Central memory CD4-positive, alpha-beta T cell (primary cell): ENCODE results near the gene XXYLT1.
A peak's percentile ranks its signal among the peaks of the same experiment; 100 is the strongest.
"Not testable (repeated sequence)": the region's sequence is repeated elsewhere in the genome, so short reads cannot be mapped to it uniquely, and the experiment has no call there.

ENCODE experiments used
- DNase-seq: peaks from one replicate; pipeline ENCODE4 v3.0.0; 2022
- total RNA-seq, 3 experiments: gene quantifications; one replicate each; lab custom pipeline; 2026; lab: John Stamatoyannopoulos, UW

The XXYLT1 gene, protein sequence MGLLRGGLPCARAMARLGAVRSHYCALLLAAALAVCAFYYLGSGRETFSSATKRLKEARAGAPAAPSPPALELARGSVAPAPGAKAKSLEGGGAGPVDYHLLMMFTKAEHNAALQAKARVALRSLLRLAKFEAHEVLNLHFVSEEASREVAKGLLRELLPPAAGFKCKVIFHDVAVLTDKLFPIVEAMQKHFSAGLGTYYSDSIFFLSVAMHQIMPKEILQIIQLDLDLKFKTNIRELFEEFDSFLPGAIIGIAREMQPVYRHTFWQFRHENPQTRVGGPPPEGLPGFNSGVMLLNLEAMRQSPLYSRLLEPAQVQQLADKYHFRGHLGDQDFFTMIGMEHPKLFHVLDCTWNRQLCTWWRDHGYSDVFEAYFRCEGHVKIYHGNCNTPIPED
- 7.3 to 17.9 (median 8.0) reads per million in 3 experiments for total RNA-seq

DNA sequence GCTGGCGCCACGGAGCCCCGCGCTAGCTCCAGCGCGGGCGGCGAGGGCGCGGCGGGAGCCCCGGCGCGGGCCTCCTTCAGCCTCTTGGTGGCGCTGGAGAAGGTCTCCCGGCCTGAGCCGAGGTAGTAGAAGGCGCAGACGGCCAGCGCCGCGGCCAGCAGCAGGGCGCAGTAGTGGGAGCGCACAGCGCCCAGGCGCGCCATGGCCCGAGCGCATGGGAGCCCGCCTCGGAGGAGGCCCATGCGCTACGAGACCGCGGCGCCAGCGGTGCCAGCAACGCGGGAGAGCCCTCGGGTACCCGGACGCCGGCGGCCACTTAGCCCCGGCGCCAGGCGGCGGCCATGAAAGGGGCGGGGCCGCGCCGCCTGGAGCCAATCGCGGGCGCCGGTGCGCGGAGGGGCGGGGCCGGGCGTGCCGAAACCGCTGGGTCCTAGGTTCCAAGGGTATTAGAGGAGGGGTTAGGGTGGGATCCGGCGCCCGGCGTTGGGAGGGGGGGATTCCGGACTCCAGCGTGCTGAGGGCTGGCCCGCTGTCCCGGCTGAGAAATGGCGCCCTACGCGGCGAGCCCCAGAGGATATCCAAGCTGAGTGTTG lies at the start of gene XXYLT1:
Gene XXYLT1 (minus strand): TSS at position 343 of the 593 bp plus-strand sequence. CDS start 101 bp downstream, at position 242.
- peak; percentile 86 for DNase-seq

DNA sequence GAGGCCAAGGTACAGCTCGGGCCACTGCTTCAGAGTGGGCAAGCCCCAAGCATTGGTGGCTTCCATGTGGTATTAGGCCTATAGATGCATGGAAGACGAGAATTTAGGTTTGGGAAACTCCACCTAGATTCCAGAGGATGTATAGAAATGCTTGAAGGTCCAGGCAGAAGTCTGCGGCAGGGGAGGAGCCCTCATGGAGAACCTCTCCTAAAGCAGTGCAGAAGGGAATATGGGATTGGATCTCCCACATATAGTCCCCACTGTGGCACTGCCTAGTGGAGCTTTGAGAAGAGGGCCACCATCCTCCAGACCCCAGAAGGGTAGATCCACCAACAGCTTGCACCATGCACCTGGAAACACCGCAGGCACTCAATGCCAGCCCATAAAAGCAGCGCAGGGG lies 48.1 kb upstream of the XXYLT1 start:
- no peak for DNase-seq

DNA sequence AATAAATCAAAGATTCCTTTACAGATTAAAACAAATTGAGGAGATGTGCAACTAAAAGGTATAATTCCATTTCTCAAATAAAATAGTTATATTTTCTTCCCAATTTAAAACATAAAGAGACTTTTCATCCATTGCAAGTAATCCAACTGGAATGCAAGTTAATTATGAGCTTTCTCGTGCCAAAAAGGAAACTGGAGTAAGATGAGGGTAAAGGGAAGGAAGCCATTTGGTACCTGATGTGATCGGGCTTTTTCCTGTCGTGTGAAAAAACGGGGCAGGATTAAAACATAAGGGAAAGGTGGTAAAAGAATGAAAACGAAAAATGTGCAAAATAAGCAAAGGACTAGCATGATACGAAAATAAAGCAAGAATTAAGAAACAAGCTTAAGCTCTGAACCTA lies 41.8 kb upstream of the XXYLT1 start:
- DNase-seq, result no peak

DNA sequence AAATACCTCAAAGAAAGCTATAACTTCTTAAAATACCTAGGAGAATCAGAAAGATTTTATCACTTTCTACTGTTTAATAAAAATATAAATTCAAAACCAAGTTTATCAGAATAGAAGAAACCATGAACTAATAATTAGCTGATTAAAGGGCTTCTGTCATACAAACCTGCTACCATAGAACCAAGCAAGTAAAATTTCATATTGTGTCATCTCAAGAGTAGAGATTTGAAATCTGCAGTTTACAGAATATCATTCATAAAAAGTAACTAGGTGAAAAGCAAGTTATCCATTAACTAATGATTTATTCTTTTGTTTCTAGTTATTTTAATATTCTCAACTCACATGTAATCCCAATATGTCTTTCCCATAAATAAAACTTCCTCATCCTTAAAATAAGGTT lies 36.8 kb upstream of the XXYLT1 start:
- DNase-seq, result no peak

DNA sequence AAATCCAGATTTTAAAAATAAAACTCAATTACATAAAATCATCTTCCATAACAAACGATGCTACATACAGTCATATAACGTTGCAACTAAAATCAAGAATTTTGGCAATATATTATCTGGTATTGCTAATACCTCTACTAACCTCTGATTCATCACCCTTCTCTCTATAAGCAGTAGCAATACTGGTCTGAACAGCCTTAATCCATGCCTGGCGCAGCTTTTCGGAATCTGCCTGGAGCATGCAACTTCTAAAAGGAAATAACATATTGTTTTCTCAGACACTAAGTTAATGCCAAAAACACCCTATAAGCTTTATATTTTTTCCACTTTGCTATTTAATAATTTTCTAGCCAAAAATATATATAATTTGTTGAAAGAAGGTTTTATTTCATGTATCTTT lies 35.4 kb upstream of the XXYLT1 start:
- DNase-seq, result no peak

DNA sequence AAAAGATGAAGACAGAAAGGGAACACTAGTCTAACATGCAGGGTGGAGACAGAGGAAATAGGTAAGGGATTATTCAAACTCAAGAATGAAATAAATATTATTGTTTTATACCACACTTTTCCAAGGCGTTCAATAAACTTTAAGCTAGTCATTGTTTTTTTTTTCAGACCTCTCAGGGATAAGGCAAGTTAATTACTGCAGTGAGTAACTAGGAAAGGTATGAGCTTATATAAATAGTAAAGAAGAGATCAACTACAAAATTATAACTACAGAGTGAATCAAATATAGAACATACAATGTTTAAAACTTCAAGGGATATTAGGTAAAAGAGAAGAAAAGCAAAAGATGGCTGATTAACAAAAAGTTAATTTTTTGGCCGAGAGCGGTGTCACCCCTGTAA lies 31.5 kb upstream of the XXYLT1 start:
- no peak for DNase-seq

DNA sequence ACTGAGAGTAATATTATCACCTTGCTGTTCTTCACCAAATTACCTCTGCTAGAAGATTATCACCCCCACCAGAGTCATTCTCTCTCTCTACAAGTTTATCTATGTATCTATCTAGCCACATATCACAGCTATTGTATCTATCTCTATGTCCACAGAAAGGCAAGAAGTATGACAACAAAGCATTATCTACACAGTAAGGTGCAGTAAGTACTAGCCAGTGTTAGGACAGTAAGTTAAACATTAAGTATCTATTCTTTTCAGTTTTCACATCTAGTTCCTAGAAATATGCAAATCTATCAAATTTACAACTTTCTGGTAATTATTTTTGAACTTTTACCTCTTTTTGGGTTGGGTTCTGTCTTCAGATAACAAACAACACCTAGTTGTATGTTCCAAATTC lies 26.5 kb upstream of the XXYLT1 start:
- DNase-seq, result no peak

DNA sequence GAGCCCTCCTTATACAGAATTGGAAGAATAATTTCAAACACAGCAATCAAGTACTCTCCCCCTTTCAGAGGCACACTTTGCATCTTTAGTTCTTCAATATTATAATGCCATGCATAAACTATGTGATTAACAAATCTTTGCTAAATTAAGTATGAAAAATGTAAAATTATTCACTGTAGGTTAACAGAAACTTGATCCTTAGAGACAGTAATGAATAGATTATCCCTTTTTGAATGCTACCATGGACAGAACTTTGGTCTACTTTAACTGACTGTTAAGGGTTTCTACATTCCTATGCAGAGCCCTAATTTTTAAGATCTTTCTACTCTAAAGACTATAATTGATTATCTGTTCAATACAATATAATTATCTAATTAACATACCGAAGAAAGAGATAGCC lies 25.7 kb upstream of the XXYLT1 start:
- no peak for DNase-seq

DNA sequence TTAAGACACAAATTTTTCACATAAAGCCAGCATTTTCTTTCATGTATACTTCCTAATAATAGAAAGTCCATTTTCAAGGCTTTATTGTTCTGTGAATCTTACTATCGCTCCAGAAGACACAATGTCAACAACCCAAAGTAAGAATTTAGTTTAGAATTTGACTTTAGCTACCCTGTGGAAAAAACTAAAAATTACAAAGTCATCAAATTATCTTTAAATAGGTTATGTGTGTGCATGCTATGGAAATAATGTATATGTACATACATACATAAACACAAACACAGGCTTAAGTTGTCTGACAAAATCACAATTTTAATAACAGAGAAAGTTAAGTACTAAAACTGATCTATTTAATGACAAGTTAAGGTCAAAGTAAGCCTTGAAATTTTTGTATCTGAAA lies 20.2 kb upstream of the XXYLT1 start:
- no peak for DNase-seq

DNA sequence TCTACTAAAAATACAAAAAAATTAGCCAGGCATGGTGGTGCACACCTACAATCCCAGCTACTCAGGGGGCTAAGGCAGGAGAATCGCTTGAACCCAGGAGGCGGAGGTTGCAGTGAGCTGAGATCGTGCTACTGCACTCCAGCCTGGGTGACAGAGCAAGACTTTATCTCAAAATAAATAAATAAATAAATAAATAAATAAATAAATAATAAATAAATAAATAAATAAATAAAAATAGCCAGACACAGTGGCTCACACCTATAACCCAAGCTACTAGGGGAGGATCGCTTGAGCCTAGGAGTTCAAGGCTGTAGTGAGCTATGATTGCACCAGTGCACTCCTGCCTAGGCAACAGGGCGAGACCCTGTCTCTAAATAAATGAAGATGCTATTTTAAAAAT lies 19.7 kb upstream of the XXYLT1 start:
- not testable (repeated sequence) for DNase-seq

DNA sequence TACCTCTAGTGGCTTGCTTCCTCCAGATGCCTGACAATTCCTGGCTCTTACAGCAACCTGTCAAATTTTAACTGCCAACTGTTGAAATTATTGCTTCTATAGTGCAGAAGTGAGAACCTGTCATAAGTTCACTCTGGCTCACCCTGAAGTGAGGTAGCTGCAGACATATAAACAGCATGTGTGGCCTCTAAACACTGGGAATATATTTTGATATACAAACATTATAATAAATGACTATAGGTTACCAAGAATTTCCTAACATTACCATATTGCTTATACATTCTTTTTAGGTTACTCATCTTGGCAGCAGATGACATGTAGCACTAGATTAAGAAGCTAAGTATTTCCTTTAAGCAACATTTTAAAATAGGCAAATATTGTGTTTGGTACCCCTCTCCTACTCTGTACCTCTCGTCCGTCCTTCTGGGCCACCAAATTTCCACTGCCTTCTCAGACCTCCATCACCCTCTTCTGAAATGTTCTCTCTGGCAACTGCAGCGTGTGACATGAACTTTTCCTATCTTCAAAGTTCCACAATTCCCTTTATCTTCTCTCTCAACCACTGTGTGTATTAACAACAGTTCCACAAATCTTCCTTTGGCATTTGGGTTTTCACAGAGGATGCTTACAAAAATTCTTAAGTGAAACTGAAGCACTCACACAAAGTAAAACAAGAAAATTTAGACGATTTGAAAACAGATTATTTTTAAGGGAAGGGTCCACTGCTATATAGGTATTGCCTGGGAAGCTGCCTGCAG lies 15.3 kb upstream of the XXYLT1 start:
- no peak for DNase-seq

DNA sequence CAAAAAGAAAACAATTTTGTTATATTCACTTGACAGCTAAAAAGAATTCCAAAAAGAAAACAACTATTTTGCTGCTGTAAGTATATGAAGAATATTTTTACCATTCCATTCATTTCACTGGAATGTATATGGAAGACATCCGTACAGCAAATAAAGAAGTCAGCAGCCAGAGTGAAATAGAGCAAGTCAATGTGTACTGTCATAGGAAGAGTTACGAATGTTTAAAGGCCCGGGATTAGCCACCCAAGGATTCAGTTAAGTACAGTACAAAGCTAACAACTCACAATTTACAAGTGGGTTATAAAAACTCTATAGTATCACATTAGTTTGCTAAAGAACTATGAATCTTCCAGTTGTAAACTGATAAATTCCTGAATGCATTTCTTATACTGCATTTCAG lies 14.4 kb upstream of the XXYLT1 start:
- no peak for DNase-seq

DNA sequence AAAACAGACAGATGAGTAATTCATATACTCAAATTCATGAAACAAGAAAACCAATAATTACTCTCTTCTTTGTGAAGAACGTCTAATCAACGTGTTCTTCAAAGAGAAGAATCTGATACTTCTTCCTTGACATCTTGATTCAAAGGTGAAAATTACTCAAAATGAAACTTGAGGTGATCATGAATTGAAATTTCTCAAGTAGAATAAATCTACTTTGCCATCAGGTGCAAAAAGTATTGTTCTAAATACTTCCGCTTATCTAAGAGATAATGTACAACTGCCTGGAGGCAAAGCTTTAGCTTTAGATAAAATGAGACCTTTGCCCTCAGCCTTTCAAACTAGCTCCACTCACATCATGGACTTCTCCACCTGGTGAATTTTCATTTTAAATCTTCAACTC lies 13.9 kb upstream of the XXYLT1 start:
- no peak for DNase-seq

DNA sequence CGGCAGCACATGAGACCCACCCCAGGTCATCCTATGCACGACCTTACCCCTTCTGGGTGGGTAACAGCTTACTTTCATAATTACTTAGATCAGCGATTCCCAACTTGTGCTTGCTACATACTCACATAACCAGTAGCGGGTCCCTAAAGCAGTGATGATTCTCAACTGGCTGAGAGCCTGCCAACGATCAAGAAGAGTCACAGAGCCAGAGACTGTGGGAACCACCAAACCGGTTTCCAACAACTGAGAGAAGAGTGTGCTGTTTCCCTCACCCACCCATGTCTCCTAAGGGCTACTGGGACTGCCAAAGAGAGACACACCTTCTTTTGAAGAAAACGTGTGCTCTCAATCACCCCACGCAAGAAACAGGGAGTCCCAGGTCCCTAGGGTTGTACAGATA lies 12.0 kb upstream of the XXYLT1 start:
- no peak for DNase-seq

DNA sequence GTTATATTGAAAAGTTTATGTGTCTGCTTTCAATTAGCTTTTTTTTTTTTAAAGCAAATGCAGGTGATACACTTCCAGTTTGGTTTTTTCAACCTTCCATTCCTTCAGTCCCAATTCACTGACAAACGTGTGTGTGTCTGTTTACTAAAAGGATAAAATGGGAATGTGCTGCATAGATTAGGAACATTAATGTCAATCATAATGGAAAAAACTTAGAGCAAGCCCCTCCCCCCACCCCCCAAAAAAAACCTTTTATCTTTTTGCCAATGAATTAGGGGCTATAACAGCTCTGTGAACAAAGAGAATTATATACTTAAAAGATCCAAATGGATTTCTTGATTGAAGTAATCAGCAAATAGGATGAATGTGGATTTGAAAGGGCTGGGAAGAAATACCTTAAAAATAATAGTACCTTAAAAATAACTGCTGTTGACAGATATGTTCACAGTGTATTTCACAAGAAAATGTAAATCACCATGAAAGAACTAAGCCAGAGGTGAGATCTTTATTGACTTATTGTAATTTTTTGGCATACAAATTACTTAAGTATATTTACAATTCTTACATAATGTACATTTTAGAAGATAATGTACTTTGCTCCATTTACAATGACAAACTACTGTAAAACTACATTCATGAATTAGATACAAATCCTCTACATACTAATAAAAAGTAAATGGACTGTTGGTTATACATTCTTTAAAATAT lies 3.5 kb upstream of the XXYLT1 start:
- no peak for DNase-seq

DNA sequence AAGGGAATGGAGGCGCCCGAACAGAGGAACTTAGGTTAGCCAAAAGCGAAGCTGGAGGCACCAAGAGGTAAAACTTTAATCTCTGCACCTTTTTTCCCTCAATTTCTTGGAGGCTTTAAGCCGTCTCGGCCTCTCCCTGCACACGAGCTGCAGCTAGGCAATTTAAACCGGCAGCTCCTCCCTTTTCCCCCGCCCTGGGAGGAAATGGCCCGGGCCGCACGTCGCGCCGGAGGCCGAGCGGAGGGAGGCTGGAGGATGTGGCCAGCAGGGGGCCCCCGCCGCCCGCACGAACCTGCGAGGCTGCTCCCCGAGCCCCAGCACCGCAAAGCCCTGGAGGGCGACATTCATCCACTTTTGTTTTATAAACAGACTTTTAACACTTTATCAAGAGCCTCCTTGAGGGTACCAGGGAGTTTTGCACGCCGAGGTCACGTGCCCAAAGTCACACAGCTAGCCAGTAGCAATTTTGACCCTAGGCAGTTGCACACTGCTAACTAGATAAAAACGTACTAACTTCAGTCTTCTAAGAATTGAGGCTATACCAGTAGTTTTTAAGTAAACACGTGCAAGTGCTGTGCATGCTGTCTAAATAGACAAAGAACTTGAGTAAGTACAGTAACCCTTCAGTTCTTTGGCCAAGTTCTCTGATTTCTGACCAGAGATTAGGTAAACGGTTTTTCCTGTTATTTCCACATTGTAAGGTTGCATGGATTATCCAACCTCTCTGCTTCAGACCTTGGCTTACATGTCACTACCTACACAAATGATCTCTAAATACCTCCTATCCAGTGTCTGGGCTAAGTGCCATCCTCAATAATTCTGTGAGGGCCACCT lies 668 bp upstream of the XXYLT1 start:
- DNase-seq, result peak; percentile 80

DNA sequence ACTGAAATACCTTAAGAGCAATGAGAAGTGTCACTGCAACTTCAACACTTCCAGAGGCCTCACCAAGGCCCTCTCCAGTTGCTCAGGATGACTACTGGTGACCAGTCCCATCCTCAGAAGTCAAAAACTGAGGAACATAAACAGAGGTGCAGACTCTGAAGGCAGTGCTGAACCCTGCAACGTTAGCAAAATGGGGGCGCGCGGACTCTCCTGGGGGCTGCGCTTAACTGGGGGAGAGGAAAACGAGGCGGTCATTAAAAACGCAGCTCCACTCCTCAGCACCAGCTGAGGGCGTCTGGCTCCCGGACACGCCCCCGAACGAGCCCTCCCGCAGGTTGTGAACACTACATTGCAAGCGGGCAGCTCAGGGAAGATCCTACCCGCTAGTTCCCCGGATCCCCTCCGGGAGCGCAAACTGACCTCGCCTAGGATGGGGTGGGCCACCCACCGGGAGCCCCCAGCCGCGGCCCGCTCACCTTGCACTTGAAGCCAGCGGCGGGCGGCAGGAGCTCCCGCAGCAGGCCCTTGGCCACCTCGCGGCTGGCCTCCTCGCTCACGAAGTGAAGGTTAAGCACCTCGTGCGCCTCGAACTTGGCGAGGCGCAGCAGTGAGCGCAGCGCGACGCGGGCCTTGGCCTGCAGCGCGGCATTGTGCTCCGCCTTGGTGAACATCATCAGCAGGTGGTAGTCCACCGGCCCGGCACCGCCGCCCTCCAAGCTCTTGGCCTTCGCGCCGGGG lies 711 bp downstream of the XXYLT1 start:
- peak; percentile 21 for DNase-seq

DNA sequence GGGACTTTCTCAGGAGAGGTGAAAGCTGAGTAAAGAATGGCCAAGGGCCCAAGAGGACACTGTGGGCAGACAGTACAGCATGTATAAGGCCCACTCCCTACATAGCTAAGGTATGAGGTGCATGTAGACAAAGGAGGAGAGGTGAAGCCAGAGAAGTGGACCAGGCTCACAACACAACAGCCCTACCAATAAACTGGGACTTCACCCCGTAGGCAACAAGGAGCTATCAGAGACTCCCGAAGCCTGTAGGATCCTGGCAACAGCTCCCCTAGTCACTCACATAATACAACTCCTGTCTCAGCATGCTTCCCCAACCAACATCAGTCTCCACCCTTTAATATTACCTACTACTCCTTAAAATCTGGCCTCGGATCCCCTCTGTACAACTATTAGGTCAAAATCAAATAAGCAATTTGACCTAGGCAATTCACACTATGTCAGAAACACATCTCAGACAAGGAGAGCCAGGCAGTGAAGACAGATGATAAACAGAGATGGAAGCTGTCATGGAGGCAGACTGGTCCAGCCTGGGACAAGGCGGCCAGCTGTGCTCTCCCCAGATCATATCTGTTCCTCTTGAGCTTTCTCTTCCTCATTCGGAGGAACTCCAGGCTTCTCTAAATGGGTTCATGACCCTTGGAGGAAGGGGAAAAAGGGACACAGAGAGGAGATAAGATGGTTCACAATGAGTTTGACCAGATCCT lies 1.4 kb downstream of the XXYLT1 start:
- DNase-seq, result no peak

DNA sequence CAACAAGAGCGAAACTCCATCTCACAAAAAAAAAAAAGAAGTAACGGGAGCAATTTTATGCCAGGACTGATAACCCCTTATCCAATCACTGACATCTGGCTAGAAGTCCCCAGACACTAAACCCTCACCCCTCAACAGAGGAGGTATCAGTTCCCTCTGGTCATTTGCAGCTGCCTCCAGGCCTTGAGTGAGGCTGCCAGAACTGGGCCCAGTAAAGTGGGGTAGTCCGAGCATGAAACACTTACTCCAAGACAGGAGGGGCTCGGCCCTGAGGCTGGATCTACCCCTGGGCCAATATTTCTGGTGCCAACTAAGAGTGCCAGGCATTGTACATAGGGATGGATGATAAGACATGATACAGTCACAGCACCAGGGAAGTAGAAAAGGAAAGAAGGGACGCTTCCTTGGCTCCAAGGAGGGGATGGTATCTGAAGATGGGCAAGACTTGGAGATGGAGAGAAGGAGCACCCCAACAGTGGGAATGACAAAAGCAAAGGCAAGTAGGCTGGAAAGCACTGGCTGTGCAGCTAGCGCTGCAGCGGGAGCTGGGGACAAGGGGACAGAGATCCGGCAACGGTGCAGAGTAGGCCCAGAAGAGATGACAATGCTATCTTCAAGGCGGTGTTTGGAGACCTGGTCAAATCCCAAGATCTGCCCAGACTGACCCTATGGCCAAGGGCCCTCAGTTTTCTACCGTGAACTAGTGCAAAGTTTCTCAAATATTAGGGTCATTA lies 2.2 kb downstream of the XXYLT1 start:
- no peak for DNase-seq

DNA sequence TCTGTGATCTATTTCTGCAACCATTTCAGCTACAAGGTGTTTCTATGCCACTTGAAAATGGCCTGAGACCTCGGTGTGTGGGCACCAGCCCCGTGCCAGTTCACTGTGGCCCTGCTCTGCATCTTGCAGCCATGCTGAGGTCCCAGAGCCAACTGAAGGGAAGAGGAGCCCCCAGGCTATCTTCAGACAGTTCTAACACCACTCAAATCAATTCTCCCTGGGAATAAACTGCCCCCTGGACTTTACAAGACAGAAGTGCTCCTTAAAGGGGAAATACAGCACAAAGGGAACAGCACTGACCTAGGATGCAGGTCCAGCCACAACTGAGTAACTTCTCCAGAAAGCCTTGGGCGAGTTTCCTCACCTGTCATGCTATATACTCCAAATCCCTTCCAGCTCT lies 3.9 kb downstream of the XXYLT1 start:
- no peak for DNase-seq
